GM12878 (cell line): ENCODE measurements around the gene HEBP2. TPM values are rescaled to one million over a fixed set of nuclear protein-coding genes. Genes with fewer than 3 reads are reported as not detected.

Source experiments
- CBX5 ChIP-seq: sonication (generic); IDR thresholded peaks from 2 replicates; pipeline ENCODE4 v1.6.1; 2016; ENCODE audit warnings: low read depth, moderate library complexity, mild to moderate bottlenecking, inconsistent platforms
- EP300 ChIP-seq, 2 experiments: fragments of 150-350 bp in 1 of 2; IDR thresholded peaks; 2 replicates each; pipeline ENCODE4 v1.6.1; 2011 to 2012; ENCODE audit warnings: low read depth in 2 of 2, low read length in 2 of 2, borderline replicate concordance in 1 of 2, improper control_type of control experiment in 1 of 2, inconsistent platforms in 1 of 2; ENCODE audit not compliant: control insufficient read depth in 1 of 2
- ESRRA ChIP-seq: IDR thresholded peaks from 2 replicates; pipeline ENCODE4 v1.6.1; 2012; ENCODE audit warnings: mild to moderate bottlenecking, low read length, improper control_type of control experiment
- FOXM1 ChIP-seq: IDR thresholded peaks from 2 replicates; pipeline ENCODE4 v1.6.1; 2012; ENCODE audit warnings: low read depth, mild to moderate bottlenecking, inconsistent platforms, low read length, moderate library complexity
- GABPA ChIP-seq: IDR thresholded peaks from 2 replicates; pipeline ENCODE4 v1.6.1; 2014; ENCODE audit warnings: antibody characterized with exemption, low read depth, mild to moderate bottlenecking, inconsistent platforms
- HCFC1 ChIP-seq: fragments of 150-350 bp; IDR thresholded peaks from 2 replicates; pipeline ENCODE4 v1.6.1; 2014; ENCODE audit warnings: low read length
- HDAC2 ChIP-seq: fragments of 200-600 bp; sonication (generic); IDR thresholded peaks from 2 replicates; pipeline ENCODE4 v1.6.1; 2017
- KLF5 ChIP-seq: fragments of 450-650 bp; IDR thresholded peaks from 2 replicates; pipeline ENCODE4 v1.6.1; 2014; ENCODE audit warnings: mild to moderate bottlenecking; ENCODE audit not compliant: partially characterized antibody
- MYC ChIP-seq: IDR thresholded peaks from 2 replicates; pipeline ENCODE4 v1.6.1; 2011; ENCODE audit warnings: mild to moderate bottlenecking, low read length, moderate library complexity, inconsistent platforms; ENCODE audit not compliant: insufficient read depth, insufficient replicate concordance, insufficient read length, severe bottlenecking
- POU2F2 ChIP-seq: IDR thresholded peaks from 3 replicates; pipeline ENCODE4 v1.6.1; 2011; ENCODE audit warnings: low read depth, mild to moderate bottlenecking, low read length, borderline replicate concordance
- RAD21 ChIP-seq: IDR thresholded peaks from 2 replicates; pipeline ENCODE4 v1.6.1; 2011; ENCODE audit warnings: mild to moderate bottlenecking, low read depth, low read length, moderate library complexity; ENCODE audit not compliant: insufficient read depth
- RELA ChIP-seq: fragments of 450-650 bp; IDR thresholded peaks from 2 replicates; pipeline ENCODE4 v1.8.0; 2014; ENCODE audit warnings: borderline replicate concordance; ENCODE audit not compliant: partially characterized antibody
- RFX5 ChIP-seq: IDR thresholded peaks from 2 replicates; pipeline ENCODE4 v1.6.1; 2011; ENCODE audit warnings: low read depth, low read length, improper control_type of control experiment
- SRF ChIP-seq, 2 experiments: IDR thresholded peaks; 2 replicates each; pipeline ENCODE4 v1.6.1; 2011; ENCODE audit warnings: low read depth in 2 of 2, low read length in 2 of 2, mild to moderate bottlenecking in 1 of 2, moderate library complexity in 1 of 2
- SUPT20H ChIP-seq: IDR thresholded peaks from 2 replicates; pipeline ENCODE4 v1.6.1; 2011; ENCODE audit warnings: low read depth, mild to moderate bottlenecking, low read length, moderate library complexity, borderline replicate concordance; ENCODE audit not compliant: control insufficient read depth
- ZZZ3 ChIP-seq: IDR thresholded peaks from 2 replicates; pipeline ENCODE4 v1.6.1; 2011; ENCODE audit warnings: low read depth; ENCODE audit not compliant: control insufficient read depth, insufficient read length
- polyA plus RNA-seq, 11 experiments: library from polyadenylated mRNA; depleted of rRNA in 4 of 11; unstranded in 6 of 11; stranded (reverse) in 5 of 11; fragments of >200 nt; fragmentation: Nextera tagmentation in 4 of 11; fragmentation: Illumina TruSeq in 1 of 11; extraction: Ambion mirVana in 4 of 11; extraction: Trizol in 1 of 11; gene quantifications; 1 replicate in 1 of 11; 2 replicates in 10 of 11; pipeline versions ENCODE4 v1.2.1 to v1.2.3, GENCODE V29; 2011 to 2016; ENCODE audit warnings: inconsistent platforms in 2 of 11, missing spikeins in 2 of 11, low read depth in 1 of 11
- total RNA-seq, 4 experiments: library from RNA; depleted of rRNA in 3 of 4; stranded (reverse); fragments of >200 nt in 3 of 4; fragmentation: Illumina TruSeq in 1 of 4; extraction: Trizol in 1 of 4; gene quantifications; 2 replicates each; pipeline versions ENCODE4 v1.2.1 to v1.2.3, GENCODE V29; 2013 to 2021
- TF ChIP-seq, protein P1 (sequence below): fragments of 450-650 bp; IDR thresholded peaks from 2 replicates; pipeline ENCODE4 v1.6.1; 2017; ENCODE audit warnings: mild to moderate bottlenecking, low read depth, inconsistent platforms; ENCODE audit not compliant: poor library complexity, severe bottlenecking
- TF ChIP-seq, protein P2 (sequence below): fragments of 450-650 bp; IDR thresholded peaks from 2 replicates; pipeline ENCODE4 v1.6.1; 2016; ENCODE audit warnings: mild to moderate bottlenecking, moderate library complexity, borderline replicate concordance
- TF ChIP-seq, protein P3 (sequence below): fragments of 450-650 bp; IDR thresholded peaks from 2 replicates; pipeline ENCODE4 v1.6.1; 2017; ENCODE audit warnings: antibody characterized with exemption, mild to moderate bottlenecking, moderate library complexity
- TF ChIP-seq, protein P4 (sequence below): fragments of 450-650 bp; IDR thresholded peaks from 2 replicates; pipeline ENCODE4 v1.6.1; 2014; ENCODE audit warnings: mild to moderate bottlenecking

The HEBP2 gene
- total and polyA plus RNA-seq, 10 of the 15 experiments (the other 5 are each of a cell fraction or from before 2014, with no cell fraction given), result 3.8 to 41.8 (median 16.9) TPM

DNA sequence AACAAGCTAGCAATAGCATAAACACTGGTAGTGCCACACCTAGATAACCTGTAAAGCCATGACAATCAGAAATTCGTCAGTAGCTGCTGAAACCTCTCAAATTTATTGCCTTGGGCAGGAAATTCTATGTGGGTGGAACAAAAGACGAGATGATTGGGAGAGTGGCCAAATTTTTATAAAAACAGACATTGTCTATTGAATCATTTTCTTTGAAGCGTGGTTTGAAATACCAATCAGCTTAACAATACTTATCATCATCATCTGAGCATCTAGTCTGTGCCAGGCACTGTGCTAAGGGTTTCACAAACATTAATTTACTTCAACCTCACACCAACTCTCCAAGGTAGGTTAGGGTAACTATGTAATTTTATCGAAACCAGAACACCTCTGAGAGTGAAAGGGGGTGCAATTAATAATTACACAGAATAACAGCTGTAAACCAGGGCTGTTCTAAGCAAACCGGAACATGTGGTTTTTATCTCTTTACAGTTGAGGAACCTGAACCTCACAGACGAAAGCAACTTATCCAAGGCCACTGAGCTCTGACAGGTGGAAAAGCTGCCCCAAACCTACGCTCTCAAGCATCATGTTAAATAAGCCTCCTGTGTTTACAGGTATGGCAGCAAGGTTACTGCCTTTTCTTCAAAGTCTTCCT is 51.9 kb downstream of the HEBP2 start (continued):
- TF ChIP-seq, protein P1, sequence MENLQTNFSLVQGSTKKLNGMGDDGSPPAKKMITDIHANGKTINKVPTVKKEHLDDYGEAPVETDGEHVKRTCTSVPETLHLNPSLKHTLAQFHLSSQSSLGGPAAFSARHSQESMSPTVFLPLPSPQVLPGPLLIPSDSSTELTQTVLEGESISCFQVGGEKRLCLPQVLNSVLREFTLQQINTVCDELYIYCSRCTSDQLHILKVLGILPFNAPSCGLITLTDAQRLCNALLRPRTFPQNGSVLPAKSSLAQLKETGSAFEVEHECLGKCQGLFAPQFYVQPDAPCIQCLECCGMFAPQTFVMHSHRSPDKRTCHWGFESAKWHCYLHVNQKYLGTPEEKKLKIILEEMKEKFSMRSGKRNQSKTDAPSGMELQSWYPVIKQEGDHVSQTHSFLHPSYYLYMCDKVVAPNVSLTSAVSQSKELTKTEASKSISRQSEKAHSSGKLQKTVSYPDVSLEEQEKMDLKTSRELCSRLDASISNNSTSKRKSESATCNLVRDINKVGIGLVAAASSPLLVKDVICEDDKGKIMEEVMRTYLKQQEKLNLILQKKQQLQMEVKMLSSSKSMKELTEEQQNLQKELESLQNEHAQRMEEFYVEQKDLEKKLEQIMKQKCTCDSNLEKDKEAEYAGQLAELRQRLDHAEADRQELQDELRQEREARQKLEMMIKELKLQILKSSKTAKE, result peak; percentile 70
- TF ChIP-seq HCFC1 (no peak), HDAC2 (no peak), MYC (no peak), GABPA (no peak), CBX5 (no peak), RFX5 (no peak), ZZZ3 (no peak), POU2F2 (no peak; the same call in 2 of the 3 replicates), RAD21 (no peak), EP300 (IDR thresholded peaks at IDR 0.05; ENCODE audit: borderline replicate concordance in 1 of 2, control insufficient read depth in 1 of 2, low read depth in 2 of 2, low read length in 2 of 2) (peak; percentile 75 to 83), SUPT20H (no peak), KLF5 (no peak), RELA (no peak), FOXM1 (no peak), ESRRA (no peak), SRF (IDR thresholded peaks at IDR 0.05; ENCODE audit: low read depth in 2 of 2, low read length in 2 of 2) (no peak)
- TF ChIP-seq, protein P2, sequence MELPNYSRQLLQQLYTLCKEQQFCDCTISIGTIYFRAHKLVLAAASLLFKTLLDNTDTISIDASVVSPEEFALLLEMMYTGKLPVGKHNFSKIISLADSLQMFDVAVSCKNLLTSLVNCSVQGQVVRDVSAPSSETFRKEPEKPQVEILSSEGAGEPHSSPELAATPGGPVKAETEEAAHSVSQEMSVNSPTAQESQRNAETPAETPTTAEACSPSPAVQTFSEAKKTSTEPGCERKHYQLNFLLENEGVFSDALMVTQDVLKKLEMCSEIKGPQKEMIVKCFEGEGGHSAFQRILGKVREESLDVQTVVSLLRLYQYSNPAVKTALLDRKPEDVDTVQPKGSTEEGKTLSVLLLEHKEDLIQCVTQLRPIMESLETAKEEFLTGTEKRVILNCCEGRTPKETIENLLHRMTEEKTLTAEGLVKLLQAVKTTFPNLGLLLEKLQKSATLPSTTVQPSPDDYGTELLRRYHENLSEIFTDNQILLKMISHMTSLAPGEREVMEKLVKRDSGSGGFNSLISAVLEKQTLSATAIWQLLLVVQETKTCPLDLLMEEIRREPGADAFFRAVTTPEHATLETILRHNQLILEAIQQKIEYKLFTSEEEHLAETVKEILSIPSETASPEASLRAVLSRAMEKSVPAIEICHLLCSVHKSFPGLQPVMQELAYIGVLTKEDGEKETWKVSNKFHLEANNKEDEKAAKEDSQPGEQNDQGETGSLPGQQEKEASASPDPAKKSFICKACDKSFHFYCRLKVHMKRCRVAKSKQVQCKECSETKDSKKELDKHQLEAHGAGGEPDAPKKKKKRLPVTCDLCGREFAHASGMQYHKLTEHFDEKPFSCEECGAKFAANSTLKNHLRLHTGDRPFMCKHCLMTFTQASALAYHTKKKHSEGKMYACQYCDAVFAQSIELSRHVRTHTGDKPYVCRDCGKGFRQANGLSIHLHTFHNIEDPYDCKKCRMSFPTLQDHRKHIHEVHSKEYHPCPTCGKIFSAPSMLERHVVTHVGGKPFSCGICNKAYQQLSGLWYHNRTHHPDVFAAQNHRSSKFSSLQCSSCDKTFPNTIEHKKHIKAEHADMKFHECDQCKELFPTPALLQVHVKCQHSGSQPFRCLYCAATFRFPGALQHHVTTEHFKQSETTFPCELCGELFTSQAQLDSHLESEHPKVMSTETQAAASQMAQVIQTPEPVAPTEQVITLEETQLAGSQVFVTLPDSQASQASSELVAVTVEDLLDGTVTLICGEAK, result no peak
- TF ChIP-seq, protein P3, sequence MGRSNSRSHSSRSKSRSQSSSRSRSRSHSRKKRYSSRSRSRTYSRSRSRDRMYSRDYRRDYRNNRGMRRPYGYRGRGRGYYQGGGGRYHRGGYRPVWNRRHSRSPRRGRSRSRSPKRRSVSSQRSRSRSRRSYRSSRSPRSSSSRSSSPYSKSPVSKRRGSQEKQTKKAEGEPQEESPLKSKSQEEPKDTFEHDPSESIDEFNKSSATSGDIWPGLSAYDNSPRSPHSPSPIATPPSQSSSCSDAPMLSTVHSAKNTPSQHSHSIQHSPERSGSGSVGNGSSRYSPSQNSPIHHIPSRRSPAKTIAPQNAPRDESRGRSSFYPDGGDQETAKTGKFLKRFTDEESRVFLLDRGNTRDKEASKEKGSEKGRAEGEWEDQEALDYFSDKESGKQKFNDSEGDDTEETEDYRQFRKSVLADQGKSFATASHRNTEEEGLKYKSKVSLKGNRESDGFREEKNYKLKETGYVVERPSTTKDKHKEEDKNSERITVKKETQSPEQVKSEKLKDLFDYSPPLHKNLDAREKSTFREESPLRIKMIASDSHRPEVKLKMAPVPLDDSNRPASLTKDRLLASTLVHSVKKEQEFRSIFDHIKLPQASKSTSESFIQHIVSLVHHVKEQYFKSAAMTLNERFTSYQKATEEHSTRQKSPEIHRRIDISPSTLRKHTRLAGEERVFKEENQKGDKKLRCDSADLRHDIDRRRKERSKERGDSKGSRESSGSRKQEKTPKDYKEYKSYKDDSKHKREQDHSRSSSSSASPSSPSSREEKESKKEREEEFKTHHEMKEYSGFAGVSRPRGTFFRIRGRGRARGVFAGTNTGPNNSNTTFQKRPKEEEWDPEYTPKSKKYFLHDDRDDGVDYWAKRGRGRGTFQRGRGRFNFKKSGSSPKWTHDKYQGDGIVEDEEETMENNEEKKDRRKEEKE, result no peak
- TF ChIP-seq, protein P4, sequence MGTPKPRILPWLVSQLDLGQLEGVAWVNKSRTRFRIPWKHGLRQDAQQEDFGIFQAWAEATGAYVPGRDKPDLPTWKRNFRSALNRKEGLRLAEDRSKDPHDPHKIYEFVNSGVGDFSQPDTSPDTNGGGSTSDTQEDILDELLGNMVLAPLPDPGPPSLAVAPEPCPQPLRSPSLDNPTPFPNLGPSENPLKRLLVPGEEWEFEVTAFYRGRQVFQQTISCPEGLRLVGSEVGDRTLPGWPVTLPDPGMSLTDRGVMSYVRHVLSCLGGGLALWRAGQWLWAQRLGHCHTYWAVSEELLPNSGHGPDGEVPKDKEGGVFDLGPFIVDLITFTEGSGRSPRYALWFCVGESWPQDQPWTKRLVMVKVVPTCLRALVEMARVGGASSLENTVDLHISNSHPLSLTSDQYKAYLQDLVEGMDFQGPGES, result no peak
